Dedifferentiated amniotic fluid mesenchymal stem cell (primary cell): ENCODE measurements around the gene LRRC2.
"Not testable (repeated sequence)": the region's sequence is repeated elsewhere in the genome, so short reads cannot be mapped to it uniquely, and the experiment has no call there.

Experiments used
- DNase-seq: peaks from one replicate; pipeline ENCODE4 v3.0.0-alpha.2; 2016; ENCODE audit errors: extremely low spot score

Gene LRRC2

DNA sequence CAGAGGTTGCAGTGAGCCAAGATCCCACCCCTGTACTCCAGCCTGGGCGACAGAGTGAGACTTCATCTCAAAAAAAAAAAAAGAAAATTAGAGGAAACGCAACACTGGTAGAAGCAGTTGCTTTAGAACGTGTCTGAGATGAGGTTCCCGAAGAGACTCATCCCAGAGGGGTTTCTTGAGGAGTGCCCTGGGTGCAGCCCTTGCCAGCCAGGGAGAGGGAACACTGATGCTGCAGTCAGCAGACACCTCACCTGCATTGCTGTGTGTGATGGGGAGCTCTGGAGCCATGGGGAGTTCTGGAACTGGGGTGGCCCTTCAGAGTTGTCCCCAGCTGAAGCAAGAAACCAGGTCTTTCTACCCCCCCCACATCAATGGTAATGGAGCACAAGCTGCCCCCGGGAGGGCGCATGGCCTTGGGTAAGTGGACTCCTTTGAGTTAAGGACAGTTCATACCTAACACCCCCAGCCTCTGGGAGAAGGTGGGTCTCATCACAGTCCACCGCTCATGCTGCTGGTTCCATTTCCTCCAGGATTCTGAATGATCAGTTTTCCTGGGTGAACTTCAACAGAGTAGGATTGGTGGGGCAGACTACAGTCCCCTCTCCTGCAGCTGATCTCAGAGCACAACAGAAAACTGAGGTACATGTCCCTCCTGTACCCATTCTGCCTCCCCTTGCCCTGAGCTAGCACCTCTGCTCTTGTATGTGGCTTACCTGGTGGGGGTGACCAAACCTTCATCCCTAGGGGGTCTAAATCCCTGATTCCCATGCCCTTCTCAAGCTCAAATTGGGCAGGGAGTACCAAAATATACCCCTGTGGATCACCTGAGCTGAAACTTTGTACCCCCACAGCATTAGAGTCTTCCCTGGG lies 18.7 kb upstream of the LRRC2 start:
- DNase-seq: no peak

DNA sequence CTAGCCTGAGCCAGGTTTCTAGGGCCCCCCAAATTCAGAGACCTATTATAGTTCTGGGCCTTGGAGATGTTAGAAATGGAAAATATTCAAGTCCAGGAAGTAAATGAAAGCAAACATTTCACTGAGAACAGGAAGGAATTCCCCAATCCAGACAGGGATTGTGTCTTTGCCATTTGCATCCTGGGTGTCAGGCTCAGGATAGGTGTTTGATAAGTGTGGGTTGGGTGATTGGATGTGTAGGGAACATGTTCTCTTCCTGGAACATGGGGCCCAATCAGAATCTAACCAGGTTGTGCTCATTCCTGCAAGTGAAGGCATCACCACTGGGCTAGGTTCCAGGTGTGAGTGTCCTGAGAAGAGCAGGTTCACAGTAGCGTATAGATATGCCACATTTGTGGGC lies 14.6 kb upstream of the LRRC2 start:
- DNase-seq: no peak

DNA sequence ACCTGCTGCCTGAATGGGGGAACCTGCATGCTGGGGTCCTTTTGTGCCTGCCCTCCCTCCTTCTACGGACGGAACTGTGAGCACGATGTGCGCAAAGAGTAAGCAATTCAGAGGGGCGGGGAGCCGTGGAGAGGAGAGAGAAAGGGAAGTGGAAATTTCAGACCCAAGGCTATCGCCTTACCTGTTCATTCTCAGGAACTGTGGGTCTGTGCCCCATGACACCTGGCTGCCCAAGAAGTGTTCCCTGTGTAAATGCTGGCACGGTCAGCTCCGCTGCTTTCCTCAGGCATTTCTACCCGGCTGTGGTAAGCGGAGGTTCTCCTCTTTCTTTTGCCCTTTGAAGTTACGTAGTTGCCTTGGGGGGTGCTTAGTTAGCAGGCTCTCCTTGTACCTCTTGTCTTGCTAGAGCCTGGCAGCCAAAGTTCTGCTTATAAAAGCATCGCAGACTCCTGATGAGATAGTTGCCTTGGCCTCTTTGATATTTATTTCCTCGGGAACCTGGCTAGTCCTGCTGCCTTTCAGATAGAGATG lies 13.7 kb upstream of the LRRC2 start:
- DNase-seq: no peak

DNA sequence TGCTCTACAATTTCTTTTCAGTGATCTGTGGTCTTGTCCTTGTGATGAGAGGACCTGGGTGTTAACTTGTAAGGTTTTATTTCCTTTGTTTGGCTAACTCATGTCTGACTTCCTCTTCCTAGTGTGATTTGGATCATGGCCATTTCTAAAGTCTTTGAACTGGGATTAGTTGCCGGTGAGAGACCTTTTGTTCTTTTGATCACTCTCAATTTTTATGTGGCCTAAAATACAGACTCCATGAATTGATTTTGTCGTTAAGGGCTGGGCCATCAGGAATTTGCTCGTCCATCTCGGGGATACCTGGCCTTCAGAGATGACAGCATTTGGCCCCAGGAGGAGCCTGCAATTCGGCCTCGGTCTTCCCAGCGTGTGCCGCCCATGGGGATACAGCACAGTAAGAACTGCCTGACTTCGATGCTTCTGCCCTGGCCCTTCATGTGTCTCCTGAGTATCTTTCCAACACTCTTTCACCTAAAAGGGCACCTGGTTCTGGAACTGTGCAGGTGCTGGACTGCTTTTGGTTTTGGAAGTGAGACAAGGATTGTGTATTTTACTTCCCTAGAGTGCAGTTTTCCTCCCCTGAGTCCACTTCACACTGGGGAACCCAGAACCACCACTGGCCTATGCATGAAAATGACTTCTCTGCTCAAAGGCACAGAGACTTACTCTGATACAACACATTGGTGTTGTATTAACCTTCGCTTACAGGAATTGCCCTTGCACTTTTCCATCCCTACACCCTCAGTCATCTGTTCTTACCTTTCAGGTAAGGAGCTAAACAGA lies 13.1 kb upstream of the LRRC2 start:
- no peak for DNase-seq

DNA sequence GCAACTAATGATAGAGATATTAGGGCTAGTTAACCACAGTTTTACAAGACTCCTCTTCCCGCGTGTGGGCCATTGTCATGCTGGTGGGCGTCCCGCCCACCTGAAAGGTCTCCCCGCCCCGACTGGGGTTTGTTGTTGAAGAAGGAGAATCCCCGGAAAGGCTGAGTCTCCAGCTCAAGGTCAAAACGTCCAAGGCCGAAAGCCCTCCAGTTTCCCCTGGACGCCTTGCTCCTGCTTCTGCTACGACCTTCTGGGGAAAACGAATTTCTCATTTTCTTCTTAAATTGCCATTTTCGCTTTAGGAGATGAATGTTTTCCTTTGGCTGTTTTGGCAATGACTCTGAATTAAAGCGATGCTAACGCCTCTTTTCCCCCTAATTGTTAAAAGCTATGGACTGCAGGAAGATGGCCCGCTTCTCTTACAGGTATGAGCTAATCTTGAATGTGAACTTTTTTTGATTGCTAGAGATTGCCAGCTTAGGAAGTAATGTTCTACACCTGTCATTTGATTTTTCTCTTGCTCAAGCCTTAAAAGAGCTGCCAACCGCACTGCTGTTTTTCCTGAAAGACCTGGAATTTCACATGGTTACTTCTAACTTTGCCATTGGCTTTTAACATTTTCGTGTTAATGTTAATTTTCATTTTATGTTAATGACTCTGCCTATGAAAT lies 11.6 kb upstream of the LRRC2 start:
- not testable (repeated sequence) for DNase-seq

DNA sequence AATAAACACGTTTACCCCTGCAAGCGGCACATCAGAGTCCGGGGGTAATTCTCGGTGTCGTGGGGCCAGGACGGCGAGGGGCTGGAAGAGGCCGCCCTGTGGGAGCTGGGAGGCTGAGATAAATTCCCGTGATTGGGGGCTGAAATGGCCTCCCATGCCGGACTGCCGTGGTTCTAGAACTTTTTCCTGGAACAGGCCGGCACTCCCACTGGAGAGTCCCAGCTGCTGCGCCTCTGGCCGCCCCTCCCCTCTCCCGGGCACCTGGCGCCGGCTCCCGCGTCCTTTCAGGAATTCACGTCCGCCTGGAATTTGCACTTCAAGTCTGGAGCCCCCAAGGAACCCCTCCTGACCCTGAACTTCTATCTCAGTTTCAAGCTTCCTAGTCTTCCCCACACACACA lies 10.8 kb upstream of the LRRC2 start:
- no peak for DNase-seq

DNA sequence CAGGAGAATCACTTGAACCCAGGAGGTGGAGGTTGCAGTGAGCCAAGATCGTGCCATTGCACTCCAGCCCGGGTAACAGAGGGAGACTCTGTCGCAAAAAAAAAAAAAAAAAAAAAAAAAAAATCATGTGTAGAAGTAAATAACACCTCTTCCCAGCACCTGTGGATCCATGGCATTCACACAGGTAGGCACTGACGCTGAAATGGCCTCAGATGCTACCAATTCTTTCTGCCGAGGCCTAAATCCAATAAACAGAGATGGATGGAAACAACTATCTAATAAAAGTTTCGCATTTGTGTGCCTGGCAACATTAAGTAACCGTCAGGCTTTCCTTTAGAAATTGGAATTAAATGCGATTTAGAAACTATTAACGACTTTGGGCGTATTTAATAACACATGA lies 10.3 kb upstream of the LRRC2 start:
- no peak for DNase-seq

DNA sequence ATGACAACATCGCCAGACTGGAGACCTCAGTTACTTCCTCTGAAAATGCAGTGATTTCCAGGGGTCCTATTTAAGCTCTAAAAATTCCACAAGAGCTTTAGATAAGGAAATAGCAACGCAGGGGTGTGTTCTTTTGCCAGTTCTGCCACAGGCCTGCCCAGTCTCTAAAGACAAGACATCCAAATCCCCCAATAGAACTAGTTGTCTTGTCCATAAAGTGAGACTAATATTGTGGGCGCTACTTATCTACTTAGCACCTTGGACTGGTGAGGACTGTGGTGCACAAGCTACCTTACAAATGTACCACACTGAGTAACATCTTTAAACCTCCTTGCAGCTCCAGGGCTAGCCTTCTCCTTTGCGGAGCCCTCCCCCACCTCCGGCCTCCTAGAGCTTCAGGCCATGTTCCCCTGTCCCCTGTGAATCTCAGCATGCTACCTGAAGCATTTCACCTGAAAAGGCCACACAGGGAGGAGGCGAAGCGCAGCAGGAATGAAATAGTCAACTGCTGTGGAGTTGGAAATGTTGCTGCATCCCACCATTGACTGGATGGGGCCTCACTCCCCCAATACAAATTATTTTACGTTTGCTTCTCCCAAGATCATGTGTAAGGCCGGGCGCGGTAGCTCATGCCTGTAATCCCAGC lies 9.6 kb upstream of the LRRC2 start:
- DNase-seq: no peak

DNA sequence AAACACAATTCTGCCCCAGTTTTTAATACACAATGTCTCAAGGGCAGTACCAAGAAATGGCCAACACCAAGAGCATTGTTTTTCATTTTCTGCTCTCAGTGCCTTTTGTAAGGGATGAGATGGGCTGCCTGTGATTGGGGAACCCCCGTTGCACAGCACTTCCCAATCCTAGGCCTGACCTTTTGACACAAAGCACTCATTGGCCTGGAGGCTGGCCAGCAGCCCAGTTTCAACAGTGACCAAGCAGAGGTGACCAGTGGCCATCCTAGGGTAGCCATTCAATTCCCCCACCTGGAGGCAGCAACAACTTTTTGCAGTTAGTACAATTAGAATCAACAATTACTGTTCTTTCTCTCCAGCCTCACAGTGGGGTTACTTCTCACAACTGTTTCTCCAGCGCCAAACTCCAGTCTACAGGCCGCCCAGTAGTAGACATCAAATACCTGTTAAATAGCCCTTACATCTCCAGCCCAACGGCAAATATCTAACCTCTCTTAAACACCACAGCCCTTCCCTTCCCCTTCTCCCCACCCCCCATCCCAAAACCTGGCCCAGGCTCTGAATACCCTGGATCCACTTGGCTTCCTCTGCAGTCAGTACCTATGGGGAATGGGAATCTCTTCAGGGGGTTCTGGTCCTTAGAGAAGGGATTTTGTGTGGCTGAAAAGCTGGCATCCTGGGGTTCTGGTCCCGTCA lies 8.9 kb upstream of the LRRC2 start:
- no peak for DNase-seq

DNA sequence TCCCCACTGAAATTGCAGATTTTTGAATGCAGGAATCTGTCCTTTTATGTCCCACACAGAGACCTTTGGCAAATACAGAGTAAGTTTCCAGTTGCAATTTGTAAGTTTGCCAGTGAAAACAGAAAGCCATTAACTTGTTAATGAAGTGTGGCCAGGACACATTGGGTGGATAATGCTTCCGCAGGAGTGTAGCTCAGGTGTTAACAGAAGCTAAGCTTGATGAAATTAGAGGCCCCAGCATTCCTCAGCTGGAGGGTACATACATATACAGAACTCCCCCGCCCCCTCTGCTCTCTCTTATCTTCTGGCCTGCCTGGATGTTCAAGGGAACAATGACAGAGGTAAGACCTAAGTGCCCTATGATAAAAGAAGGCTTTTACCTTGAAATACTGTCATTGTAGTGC lies 8.1 kb upstream of the LRRC2 start:
- DNase-seq: no peak

DNA sequence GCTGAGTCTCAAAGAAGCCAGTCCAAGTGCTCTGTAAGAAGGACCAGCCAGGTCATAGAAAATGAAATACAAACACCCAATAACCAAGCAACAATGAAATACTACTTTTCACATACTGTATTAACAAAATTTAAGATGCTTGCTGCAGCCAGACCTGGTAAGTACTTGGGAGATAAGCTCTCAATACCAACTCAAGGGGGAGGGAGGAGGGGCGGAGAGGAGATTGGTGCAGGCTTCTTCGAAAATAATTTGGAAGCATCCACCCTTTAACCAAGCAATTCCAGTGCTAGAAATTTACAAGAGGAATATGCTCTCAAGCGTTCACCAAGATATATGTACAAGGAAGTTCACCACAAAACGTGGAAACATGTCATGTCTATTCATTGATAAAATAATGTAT lies 7.6 kb upstream of the LRRC2 start:
- no peak for DNase-seq

DNA sequence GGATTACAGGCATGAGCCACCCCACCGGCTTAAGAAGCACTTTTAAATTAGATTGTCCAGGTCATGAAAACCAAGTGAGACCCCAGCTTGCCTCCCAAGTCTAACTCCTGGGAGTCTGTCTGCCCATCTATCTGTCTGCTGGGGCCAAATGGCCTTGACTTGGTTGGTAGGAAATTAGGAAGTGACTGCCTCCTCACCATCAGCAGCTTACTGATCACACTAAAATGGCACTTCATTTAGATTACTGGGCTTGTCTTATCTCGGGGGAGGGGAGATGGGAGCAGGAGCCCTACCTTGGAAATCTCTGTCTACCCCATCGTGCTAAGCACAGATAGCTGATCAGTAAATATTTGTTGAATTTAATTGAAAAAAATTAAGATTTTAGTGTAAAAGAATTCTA lies 5.6 kb upstream of the LRRC2 start:
- no peak for DNase-seq

DNA sequence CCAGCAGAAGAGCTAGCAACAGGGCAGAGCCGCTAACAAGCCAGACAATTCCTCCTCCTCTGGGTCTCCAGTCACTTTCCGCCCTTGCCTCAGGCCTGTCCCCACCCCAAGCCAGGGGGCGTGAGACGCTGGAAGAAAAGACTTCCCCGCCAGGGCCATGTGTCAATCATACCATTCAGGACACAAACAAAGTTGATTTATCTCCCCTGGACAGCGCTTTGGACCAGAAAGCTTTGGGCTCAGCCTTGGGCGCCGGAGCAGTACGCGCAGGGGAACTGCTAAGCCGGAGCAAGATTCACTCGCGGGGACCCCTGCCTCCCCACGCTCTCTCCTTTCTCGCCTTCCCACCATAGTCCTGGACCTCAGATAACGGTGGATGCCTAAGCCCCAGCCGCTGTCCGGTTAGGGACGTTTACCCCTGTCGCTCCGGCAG lies 479 bp downstream of the LRRC2 start:
- no peak for DNase-seq

DNA sequence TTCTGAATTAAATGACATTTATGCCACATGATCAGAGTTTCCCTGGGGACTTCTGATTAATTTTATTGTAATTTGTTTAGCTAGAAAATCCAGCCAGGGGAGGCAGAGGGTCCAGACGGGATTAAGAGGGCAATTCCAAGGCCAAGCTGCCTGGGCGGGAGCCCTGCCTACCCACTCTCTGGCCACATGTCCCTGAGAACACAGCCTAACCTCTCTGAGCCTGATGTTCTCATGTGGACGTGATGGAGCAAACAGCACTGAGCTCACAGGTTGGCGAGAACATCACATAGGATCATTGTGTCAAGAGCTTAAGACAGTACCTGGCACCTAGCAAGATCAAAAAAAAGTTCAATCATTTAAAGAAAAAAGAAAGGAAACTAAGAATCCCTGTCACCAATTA lies 1.0 kb downstream of the LRRC2 start:
- DNase-seq: no peak

DNA sequence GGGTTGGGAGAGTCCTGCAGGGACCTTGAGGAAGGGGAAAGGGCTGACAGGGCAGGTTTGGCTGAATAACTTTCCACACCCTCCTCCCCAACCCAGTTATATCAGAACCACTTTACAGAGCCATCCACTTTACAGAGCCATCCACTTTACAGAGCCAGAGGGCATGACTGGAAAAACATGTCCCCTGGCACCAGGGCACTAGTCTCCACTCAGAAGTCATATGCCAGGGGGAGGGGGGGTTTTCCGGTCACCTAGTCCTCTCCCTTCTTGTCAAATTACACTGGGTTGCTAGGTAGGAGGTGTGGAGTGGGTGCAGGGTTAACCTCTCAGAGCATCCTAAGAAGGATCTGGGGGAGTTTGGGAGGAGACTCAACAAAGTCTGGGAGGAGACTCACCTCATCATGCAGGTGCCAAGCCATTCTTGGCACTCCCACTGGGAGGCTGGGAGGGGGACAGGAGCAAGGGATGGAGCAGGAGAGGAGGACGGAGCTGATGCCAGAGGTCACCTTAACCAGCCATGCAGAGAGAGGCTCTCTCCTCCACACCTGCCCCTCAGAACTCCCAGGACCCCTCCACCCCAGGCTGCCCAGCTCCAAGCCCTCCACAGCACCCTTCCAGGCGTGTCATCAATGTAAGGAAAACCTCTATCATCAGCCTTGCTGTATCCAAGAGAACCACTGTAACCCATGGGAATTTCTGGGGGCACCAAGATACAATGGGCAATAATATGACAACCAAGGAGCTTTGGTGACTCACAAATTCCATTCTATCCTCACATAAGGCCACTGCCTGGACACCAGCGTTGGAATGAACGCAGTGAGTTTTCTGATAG lies 1.7 kb downstream of the LRRC2 start:
- DNase-seq: no peak

DNA sequence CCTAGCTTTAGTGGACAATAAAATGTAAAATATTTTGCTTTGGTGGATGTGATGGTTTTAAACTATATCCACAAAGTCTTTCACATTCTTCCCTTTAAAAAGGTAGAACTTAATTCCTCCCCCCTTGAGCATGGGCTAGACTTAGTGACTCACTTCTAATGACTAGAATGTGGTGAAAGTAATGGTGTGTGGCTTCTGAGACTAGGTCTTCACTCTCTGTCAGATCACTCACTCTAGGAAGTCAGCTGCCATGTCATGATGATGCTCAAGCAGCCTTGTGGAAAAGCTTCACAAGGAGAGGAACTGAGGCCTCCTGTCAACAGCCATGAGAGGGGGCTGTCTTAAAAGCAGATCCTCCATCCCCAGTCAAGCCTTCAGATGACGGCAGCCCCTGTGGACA lies 4.2 kb downstream of the LRRC2 start:
- no peak for DNase-seq

DNA sequence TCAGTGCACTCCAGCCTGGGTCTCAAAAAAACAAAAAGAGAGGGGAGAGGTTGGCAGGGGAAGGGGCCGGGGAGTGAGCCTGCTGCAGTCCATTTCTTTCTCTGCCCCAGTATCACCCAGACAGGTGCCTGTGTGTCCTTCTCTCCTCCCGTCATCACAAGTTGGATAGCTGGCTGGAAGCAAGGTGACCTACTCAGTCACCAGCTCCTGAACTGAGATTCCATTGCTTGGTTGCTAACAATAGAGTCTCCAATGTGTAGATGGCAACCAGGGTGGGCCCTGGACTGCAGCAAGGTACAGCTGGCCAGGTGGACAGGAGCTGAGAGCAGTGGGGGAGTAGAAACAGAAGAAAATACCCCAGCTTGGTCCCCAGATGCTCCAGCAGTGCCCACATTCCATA lies 4.6 kb downstream of the LRRC2 start:
- no peak for DNase-seq

DNA sequence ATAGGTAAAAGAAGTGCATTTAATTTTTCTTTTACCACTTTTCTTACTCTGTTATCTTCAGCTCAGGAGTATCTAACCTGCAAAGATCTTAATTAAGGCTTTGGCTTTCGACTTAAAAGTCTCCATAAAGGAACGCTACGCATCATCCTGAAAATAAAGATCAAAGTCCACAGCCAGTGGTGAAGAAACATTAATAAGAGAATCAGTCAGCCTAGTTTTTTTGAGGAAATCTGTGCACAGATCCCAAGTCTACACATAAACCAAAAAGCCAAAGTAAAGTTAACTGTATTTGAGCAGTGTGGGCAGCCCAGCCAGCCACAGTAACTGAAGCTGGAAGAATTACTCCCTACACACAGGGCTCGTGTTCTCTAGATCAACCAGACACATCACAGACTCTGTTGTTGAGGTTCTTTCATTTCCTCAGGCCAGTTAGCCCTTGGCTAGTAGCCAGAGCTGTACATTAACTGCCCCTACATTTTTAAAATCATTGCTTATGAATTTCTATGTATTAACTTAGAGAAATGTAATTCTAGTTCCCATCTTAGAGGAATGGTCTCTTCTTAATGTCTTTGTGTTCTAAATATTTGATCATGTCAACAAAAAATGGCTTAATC lies 6.9 kb downstream of the LRRC2 start:
- DNase-seq: no peak

DNA sequence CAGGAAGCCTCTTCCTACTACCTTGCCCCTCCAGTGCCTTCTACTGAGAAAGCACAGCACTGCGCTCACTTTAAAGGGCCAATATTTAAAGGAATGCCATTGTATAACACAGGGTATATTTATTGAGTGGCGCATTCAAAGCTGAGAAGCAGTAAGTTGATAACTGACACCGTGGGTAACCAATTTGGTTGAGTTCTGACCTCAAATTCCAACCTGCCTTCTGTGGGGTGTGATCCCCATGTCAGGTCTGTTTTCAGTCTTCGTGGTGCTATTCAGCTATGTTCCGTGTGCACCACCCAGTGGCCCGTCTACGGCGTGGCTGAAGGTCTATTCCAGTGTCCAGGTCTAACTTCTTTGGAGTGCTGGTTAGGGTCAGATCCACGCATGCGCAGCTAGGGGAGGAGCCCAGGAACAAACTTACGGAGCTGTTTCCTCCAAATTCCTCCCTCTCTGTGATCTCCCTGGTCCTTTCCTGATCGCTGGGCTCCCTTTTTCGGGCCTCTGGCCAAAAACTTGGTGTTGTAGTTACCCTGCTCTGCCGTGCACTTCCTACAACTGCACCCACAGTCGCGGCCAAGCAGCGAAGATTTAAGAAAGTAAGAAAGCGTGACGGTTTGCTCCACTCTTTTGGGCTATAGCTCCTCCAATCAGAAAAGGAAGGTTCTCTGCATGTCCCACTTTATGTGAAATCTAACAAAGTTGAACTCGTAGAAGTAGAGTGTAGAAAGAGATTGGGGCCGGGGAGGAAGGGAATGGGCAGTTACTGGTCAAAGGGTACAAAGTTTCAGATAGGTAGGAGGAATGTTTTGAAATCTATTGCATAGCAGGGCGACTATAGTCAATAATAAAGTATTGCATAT lies 7.7 kb downstream of the LRRC2 start:
- no peak for DNase-seq
